Cardiac fibroblast (primary cell): Measurements from ENCODE around the gene SEMA5A.

Experiments
- DNase-seq, 2 donors: peaks; one replicate each; pipeline versions ENCODE4 v3.0.0 to v3.0.0-alpha.2; 2010; ENCODE audit warnings: low read depth in 2 of 2
- H3K4me3 ChIP-seq, 2 donors: replicated peaks in 1 of 2; 1 replicate in 1 of 2; 2 replicates in 1 of 2; pipeline ENCODE4 v1.5.1; 2011; ENCODE audit warnings: low read depth in 2 of 2, low read length in 2 of 2, mild to moderate bottlenecking in 2 of 2, moderate library complexity in 1 of 2
- CTCF ChIP-seq: IDR thresholded peaks from one replicate; pipeline ENCODE4 v1.5.1; 2011; ENCODE audit warnings: low read depth, mild to moderate bottlenecking, low read length, inconsistent platforms

SEMA5A gene

GRCh38 chr5:9343146-9343850, 202.6 kb downstream of the SEMA5A start:
- no peak overlapping the region for H3K4me3 ChIP-seq
- DNase-seq, result peak; percentile 24 to 45
- TF ChIP-seq CTCF, result no peak

- DNase-seq, result no peak
- no peak for TF ChIP-seq CTCF
- H3K4me3 ChIP-seq, result no peak overlapping the region
These were observed 203.6 kb downstream of the SEMA5A start for GRCh38 chr5:9342161-9342787.

GRCh38 chr5:9340085-9340484, 205.8 kb downstream of the SEMA5A start:
- TF ChIP-seq CTCF, result no peak
- DNase-seq, result peak in 1 of 2 donors; percentile 28

GRCh38 chr5:9339206-9339818, 206.6 kb downstream of the SEMA5A start:
- no peak overlapping the region for H3K4me3 ChIP-seq
- TF ChIP-seq CTCF, result peak; percentile 57
- DNase-seq, result peak in 1 of 2 donors; percentile 31

More at GRCh38 chr5:9340085-9340484, 205.8 kb downstream of the SEMA5A start:
- no peak overlapping the region for H3K4me3 ChIP-seq

GRCh38 chr5:9338796-9339195, 207.1 kb downstream of the SEMA5A start:
- DNase-seq, result no peak
- H3K4me3 ChIP-seq, result no peak overlapping the region
- TF ChIP-seq CTCF, result no peak

- DNase-seq, result peak; percentile 72 to 81
- no peak for TF ChIP-seq CTCF
- H3K4me3 ChIP-seq, result no peak overlapping the region
These were observed 207.8 kb downstream of the SEMA5A start for GRCh38 chr5:9337928-9338595.
